Upper lobe of right lung (tissue), 1 donor: ENCODE measurements around the gene GRWD1. TPM values are rescaled to one million over a fixed set of nuclear protein-coding genes. Genes with fewer than 3 reads are reported as not detected.

Experiments
- ATAC-seq: fragments of 200-7000 bp; cut with Tn5 transposase; one replicate; pipeline ENCODE4 v1.9.1; 2020; ENCODE audit warnings: mild to moderate bottlenecking, moderate library complexity
- DNase-seq: peaks from one replicate; pipeline ENCODE4 v3.0.0-alpha.2; 2020
- H3K27ac ChIP-seq: fragments of 200-600 bp; one replicate; pipeline ENCODE4 v1.8.0; 2022
- H3K27me3 ChIP-seq: fragments of 200-600 bp; one replicate; pipeline ENCODE4 v1.8.0; 2022; ENCODE audit warnings: mild to moderate bottlenecking
- H3K36me3 ChIP-seq: fragments of 200-600 bp; one replicate; pipeline ENCODE4 v1.8.0; 2022
- H3K4me1 ChIP-seq: fragments of 200-600 bp; one replicate; pipeline ENCODE4 v1.8.0; 2022
- H3K4me3 ChIP-seq: fragments of 200-600 bp; one replicate; pipeline ENCODE4 v1.8.0; 2022; ENCODE audit warnings: mild to moderate bottlenecking
- H3K9me3 ChIP-seq: fragments of 200-600 bp; one replicate; pipeline ENCODE4 v1.8.0; 2022
- CTCF ChIP-seq: fragments of 200-600 bp; IDR thresholded peaks from one replicate; pipeline ENCODE4 v1.8.0; 2022; ENCODE audit warnings: antibody characterized with exemption
- intact Hi-C: fragments of 100-400 bp; cut with DNase I; formaldehyde crosslinking; loops from one replicate; pipeline ENCODE4 v1.11.0; 2022
- total RNA-seq: library from RNA; stranded (reverse); fragmentation: NEBNext Ultra II Directional; extraction: Animal tissue kit (Norgen Biotek cat#: 25700); gene quantifications from one replicate; pipeline ENCODE4 v1.2.1, GENCODE V29; 2021
- donor health status: DM: no; HTN: yes; CAD: no; lungs with severe emphysema.

The GRWD1 gene
- total RNA-seq, 1 donor from 2014 or later: 27.1 TPM

GRCh38 chr19:48443731-48444128, 2.1 kb upstream of the GRWD1 start:
- ATAC-seq (no peak), DNase-seq (no peak)
- H3K27me3 ChIP-seq: peaks cover 24% of the 10 kb centered on the region
- H3K36me3 ChIP-seq: peaks cover 23% of the 10 kb centered on the region
- H3K4me3 ChIP-seq: peak overlapping the region; percentile 100
- TF ChIP-seq CTCF: no peak
- no peaks in the 10 kb centered on the region for H3K9me3 ChIP-seq
- no peak overlapping the region for H3K27ac ChIP-seq
- intact Hi-C loops: no loop called here
- H3K4me1 ChIP-seq: peaks cover 13% of the 10 kb centered on the region

- H3K27ac ChIP-seq: no peak overlapping the region
These were observed 1.5 kb upstream of the GRWD1 start for GRCh38 chr19:48444129-48444935.

GRCh38 chr19:48444936-48445200, 915 bp upstream of the GRWD1 start:
- peak overlapping the region; percentile 100 for H3K4me3 ChIP-seq
- intact Hi-C loops: no loop called here
- H3K9me3 ChIP-seq: no peaks in the 10 kb centered on the region
- H3K36me3 ChIP-seq: peaks cover 32% of the 10 kb centered on the region
- ATAC-seq (no peak), DNase-seq (no peak)
- H3K27ac ChIP-seq: peak overlapping the region; percentile 88
- TF ChIP-seq CTCF: no peak
- H3K4me1 ChIP-seq: peaks cover 13% of the 10 kb centered on the region
- H3K27me3 ChIP-seq: peaks cover 24% of the 10 kb centered on the region

More at GRCh38 chr19:48444129-48444935, 1.5 kb upstream of the GRWD1 start:
- TF ChIP-seq CTCF: no peak
- peaks cover 13% of the 10 kb centered on the region for H3K4me1 ChIP-seq
- peaks cover 26% of the 10 kb centered on the region for H3K36me3 ChIP-seq
- intact Hi-C loops: no loop called here
- H3K4me3 ChIP-seq: peak overlapping the region; percentile 100
- no peaks in the 10 kb centered on the region for H3K9me3 ChIP-seq
- ATAC-seq (no peak), DNase-seq (no peak)
- peaks cover 24% of the 10 kb centered on the region for H3K27me3 ChIP-seq

- no peaks in the 10 kb centered on the region for H3K9me3 ChIP-seq
- no peak for DNase-seq
- H3K27me3 ChIP-seq: peaks cover 24% of the 10 kb centered on the region
- peaks cover 13% of the 10 kb centered on the region for H3K4me1 ChIP-seq
- peak; percentile 48 for TF ChIP-seq CTCF
- intact Hi-C loops: no loop called here
- ATAC-seq: peak; percentile 24
- H3K36me3 ChIP-seq: peaks cover 35% of the 10 kb centered on the region
- peak overlapping the region; percentile 100 for H3K4me3 ChIP-seq
- peak overlapping the region; percentile 88 for H3K27ac ChIP-seq
These were observed 552 bp upstream of the GRWD1 start for GRCh38 chr19:48445256-48445605.

- intact Hi-C loops: no loop called here
- Histone ChIP-seq H3K36me3 (peaks cover 49% of the 10 kb centered on the region), H3K27ac (peak overlapping the region; percentile 88), H3K4me1 (peaks cover 13% of the 10 kb centered on the region), H3K9me3 (no peaks in the 10 kb centered on the region), H3K4me3 (peak overlapping the region; percentile 100), H3K27me3 (peaks cover 15% of the 10 kb centered on the region)
- DNase-seq (no peak), ATAC-seq (no peak)
- TF ChIP-seq CTCF: no peak
These were observed 796 bp downstream of the GRWD1 start for GRCh38 chr19:48446579-48446978.
